ENCODE results near the gene CORIN.

GRCh38 chr4:47816748-47817147 is 21.1 kb downstream of the CORIN start:
- no peak for TF ChIP-seq CTCF (IDR thresholded peaks at IDR 0.05)
- no peak for TF ChIP-seq MAX (IDR thresholded peaks at IDR 0.05)
- no peak for TF ChIP-seq HMGXB4 (CRISPR knock-in tag; IDR thresholded peaks at IDR 0.05; ENCODE audit: borderline replicate concordance)
- TF ChIP-seq BHLHE40 (IDR thresholded peaks at IDR 0.05; ENCODE audit: low read depth, low read length) = no peak
- TF ChIP-seq PHF8 (IDR thresholded peaks at IDR 0.05; ENCODE audit: borderline replicate concordance, low read depth) = no peak
- no peak for TF ChIP-seq POLR2AphosphoS2 (conservative IDR thresholded peaks at IDR 0.05; ENCODE audit: low read length)
- no peak for TF ChIP-seq KDM5A (IDR thresholded peaks at IDR 0.05)
- TF ChIP-seq POLR2A (IDR thresholded peaks at IDR 0.05; ENCODE audit: low read length) = no peak
- no peak for TF ChIP-seq CHD4 (IDR thresholded peaks at IDR 0.05; ENCODE audit: borderline replicate concordance)
